G401.6 (cell line): ENCODE data around the gene FASN.
"Not testable (repeated sequence)": the region's sequence is repeated elsewhere in the genome, so short reads cannot be mapped to it uniquely, and the experiment has no call there.

Experiments used
- FAIRE-seq: peaks from 2 replicates; lab custom pipeline; 2012; peaks lifted over from hg19 to GRCh38; lab: Jason Lieb, UNC

Gene FASN

GRCh38 chr17:82098169-82098938, at the start of gene FASN:
FASN (minus strand) TSS chr17:82098236; CDS start chr17:82096445, 1,791 bp downstream.
- no peak for FAIRE-seq

DNA sequence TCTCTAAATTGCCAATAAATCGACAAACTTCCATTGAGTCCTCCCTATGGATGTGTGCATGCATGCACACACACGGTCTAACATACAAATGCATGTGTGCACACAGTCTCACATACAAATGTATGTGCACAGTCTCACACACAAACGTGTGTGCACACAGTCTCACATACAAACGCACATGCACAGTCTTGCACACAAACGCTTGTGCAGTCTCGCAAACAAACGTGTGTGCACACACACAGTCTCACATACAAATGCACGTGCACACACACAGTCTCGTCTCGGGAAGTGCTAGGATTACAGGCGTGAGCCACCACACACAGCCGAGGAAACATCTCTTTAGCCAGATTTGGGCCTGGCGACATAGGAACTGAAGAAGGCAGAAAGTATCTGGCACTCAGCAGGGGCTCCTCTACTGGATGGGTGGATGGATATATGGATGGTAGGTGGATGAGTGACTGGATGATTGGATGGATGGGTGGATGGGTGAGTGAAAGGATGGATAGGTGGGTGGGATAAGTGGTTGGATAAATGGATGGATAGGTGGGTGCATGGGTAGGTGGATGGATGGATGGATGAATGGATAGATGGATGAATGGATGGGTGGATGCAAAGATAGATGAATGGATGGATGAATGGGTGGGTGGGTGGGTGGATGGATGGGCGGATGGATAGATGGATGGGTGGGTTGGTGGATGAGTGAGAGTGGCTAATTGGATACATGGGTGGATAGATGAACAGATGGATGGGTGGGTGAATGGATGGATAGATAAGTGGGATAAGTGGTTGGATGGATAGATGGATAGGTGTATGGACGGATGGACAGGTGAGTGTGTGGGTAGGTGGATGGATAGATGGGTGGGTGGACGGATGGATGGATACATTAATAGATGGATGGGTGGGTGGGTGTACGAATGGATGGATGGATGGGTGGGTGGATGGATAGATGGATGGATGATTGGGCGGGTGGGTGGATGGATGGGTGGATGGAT, 48.9 kb upstream of the FASN start:
- FAIRE-seq: no peak

GRCh38 chr17:82145550-82146155, 47.6 kb upstream of the FASN start:
- no peak for FAIRE-seq

GRCh38 chr17:82143333-82143732, 45.3 kb upstream of the FASN start:
- FAIRE-seq: no peak

DNA sequence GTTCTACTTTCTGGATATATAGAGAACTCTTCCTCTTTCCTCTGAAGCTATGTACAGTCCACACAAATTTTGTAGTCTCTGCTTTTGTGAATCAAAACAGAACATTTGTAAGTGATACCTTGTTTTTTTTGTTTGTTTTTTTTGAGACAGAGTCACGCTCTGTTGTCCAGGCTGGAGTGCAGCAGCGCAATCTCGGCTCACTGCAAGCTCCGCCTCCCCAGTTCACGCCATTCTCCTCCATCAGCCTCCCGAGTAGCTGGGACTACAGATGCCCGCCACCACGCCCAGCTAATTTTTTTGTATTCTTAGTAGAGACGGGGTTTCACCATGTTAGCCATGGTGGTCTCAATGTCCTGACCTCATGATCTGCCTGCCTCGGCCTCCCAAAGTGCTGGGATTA, 41.9 kb upstream of the FASN start:
- FAIRE-seq: not testable (repeated sequence)

- FAIRE-seq: no peak
Measured at GRCh38 chr17:82138511-82138992, 40.5 kb upstream of the FASN start.

DNA sequence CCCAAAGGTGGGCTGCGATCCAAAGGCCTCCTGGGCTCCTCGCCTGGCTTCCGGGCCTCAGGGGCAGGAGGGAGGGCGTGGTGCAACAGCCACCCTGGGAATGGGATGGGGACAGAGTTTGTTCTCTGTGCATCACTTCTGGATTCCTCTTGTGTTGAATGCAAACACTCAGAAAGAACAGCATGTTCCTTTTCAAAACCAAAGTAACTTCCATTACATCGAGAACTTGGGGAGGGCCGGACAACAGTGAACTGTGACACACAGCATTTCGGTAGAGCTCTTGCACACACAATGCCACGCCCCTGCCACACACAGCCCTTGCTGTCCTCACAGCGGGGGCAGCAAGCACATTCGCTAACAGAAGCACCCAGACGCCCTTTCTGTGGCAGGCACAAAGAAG, 36.1 kb upstream of the FASN start:
- no peak for FAIRE-seq

DNA sequence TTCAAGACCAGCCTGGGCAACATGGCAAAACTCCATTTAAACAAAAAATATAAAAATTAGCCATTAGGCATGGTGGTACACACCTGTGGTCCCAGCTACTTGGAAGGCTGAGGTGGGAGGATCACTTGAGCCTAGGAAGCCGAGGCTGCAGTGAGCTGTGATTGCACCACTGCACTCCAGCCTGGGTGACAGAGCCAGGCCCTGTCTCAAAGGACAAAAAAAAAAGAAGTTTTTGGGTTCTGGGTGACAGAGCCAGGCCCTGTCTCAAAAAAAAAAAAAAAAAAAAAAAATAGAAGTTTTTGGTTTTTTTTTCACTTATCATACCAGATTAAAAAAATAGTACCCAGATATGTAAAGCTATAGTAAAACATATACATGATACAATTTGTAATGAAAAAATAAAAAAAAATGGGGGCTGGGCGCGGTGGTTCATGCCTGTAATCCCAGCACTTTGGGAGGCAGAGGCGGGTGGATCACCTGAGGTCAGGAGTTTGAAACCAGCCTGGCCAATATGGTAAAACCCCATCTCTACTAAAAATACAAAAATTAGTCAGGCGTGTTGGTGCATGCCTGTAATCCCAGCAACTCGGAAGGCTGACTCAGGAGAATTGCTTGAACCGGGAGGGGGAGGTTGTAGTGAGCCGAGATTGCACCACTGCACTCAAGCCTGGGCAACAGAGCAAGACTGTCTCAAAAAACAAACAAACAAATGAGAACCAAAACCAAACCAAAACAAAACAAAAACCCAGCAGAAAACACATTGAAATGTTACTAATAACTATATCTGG, 35.3 kb upstream of the FASN start:
- FAIRE-seq: not testable (repeated sequence)

DNA sequence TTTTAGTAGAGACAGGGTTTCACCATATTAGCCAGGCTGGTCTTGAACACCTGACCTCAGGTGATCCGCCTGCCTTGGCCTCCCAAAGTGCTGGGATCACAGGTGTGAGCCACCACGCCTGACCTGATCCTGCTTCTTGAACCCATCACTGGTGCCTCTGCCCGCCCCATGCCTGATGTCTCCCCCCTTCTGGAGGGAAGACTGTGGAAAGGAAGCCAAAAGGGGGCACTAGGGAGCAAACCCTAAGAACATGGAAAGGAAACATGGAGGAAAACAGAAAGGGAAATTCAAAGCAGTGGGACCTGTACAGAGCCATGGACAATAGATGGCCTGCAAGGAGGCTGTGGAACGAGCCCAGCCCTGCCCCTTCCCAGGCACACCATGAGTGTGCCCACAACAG, 31.1 kb upstream of the FASN start:
- no peak for FAIRE-seq

- FAIRE-seq: no peak
Measured at GRCh38 chr17:82128287-82128686, 30.3 kb upstream of the FASN start.

DNA sequence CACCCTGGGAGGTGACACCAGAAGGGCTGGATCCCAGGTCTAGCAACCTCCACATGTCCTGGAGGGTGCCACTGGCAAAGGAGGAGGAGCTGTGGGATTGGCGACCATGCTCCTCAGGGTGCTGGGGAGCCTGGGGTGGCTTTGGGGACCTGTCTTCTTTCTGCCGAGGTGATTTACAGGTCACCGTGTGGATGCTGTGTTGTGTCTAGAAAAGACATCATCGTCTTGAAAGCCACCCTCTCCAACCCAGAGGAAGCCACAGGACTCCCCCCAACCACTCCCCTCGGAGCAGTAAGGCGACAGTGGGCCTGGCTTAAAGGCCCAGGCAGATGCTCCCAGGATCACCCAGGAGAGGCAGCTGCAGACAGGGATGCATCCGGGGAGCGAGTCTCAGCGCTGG, 29.7 kb upstream of the FASN start:
- FAIRE-seq: no peak

DNA sequence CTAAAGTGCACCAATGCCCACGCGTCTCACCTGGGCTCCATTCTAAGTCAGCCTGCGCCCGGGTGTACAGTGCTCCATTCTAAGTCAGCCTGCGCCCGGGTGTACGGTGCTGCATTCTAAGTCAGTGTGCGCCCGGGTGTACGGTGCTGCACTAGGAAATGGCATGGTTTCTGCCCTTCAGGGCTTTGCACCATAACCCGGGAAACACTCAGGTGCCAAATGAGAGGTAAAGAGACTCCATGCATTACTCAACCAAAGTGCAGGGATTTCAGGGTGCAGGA, 29.2 kb upstream of the FASN start:
- no peak for FAIRE-seq

- no peak for FAIRE-seq
Measured at GRCh38 chr17:82126556-82127314, 28.7 kb upstream of the FASN start.

GRCh38 chr17:82124101-82124500, 26.1 kb upstream of the FASN start:
- FAIRE-seq: no peak

- no peak for FAIRE-seq
Measured at GRCh38 chr17:82121660-82122629, 23.9 kb upstream of the FASN start.

- FAIRE-seq: no peak
Measured at GRCh38 chr17:82121246-82121645, 23.2 kb upstream of the FASN start.

GRCh38 chr17:82120148-82120547, 22.1 kb upstream of the FASN start:
- no peak for FAIRE-seq

- no peak for FAIRE-seq
Measured at GRCh38 chr17:82118815-82119380, 20.9 kb upstream of the FASN start.

DNA sequence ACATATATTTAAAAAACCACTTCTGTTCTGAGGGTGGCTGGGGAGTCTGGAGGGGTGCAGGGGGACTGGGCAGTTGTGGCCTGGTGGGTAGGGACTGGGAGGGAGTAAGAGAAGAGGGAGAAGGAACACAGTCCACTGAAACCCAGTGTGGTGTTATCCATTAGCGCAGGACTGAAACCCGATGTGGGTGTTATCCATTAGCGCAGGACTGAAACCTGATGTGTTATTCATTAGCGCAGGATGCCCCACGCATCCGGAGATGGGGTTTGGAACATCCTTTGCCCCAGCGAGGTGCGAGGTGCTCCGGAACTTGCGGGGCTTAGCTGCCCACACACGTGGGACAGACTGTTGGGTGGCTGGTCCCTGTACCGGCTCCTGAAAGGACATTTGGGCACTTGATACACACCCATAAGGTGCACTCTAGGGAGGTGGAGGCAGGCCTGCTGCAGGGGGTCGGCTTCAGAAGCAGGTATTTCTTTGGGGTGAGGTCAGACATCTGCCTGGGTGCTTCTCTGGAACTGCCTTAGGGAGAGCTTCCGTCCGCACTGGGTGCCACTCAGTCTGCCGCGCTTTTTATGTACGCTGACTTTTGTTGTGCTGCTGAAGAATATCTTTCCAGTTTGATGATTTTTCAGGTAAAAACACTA, 20.3 kb upstream of the FASN start:
- no peak for FAIRE-seq
